ENCODE measurements around the gene MRPL24.

- TF ChIP-seq ZNF565 (CRISPR knock-in tag; conservative IDR thresholded peaks at IDR 0.05; ENCODE audit: low read depth) (no peak), ISL1 (CRISPR knock-in tag; IDR thresholded peaks at IDR 0.05) (no peak)
These were observed 47.7 kb downstream of the MRPL24 start for GRCh38 chr1:156692925-156693847.

Data from SK-N-SH treated with all-trans-retinoic acid at 6 μM for 48 hours (cell line).